DND-41 (cell line): Measurements from ENCODE around the gene SH3TC1.

Experiments used
- EZH2 ChIP-seq: IDR thresholded peaks from 3 replicates; pipeline ENCODE4 v1.6.1; 2012; ENCODE audit warnings: borderline replicate concordance, low read depth, mild to moderate bottlenecking, moderate library complexity, low read length, inconsistent platforms; ENCODE audit not compliant: severe bottlenecking
- TF ChIP-seq, protein P1 (sequence below): IDR thresholded peaks from 2 replicates; pipeline ENCODE4 v1.5.1; 2012; ENCODE audit warnings: borderline replicate concordance, low read length, moderate library complexity, mild to moderate bottlenecking; ENCODE audit not compliant: poor library complexity, severe bottlenecking; ENCODE audit errors: extremely low read depth

DNA sequence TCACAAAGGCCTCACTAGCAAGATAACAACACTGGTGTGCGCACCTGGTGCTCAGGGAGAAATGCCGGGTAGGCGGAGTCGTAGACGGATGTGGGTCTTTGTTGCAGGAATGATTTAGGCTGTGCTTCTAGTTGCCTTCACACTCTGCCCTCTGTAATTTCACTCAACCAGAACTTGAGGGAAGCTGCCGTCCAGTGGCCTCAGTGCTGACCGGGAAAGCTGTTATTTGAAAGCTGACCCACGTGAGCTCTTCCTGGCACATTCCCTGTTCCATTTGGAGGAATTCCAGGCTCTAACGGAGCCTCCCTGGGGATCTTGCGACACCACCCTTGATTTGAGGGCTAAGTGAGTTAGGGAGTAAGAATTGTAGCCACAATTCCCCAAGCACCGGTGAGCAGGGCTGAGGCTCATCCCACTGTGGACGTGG is 15.9 kb downstream of the SH3TC1 start:
- TF ChIP-seq, protein P1, sequence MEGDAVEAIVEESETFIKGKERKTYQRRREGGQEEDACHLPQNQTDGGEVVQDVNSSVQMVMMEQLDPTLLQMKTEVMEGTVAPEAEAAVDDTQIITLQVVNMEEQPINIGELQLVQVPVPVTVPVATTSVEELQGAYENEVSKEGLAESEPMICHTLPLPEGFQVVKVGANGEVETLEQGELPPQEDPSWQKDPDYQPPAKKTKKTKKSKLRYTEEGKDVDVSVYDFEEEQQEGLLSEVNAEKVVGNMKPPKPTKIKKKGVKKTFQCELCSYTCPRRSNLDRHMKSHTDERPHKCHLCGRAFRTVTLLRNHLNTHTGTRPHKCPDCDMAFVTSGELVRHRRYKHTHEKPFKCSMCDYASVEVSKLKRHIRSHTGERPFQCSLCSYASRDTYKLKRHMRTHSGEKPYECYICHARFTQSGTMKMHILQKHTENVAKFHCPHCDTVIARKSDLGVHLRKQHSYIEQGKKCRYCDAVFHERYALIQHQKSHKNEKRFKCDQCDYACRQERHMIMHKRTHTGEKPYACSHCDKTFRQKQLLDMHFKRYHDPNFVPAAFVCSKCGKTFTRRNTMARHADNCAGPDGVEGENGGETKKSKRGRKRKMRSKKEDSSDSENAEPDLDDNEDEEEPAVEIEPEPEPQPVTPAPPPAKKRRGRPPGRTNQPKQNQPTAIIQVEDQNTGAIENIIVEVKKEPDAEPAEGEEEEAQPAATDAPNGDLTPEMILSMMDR, result no peak
- no peak for TF ChIP-seq EZH2
